Epithelial cell of esophagus (primary cell): Measurements from ENCODE around the gene MYF6.

ENCODE experiments used
- DNase-seq: peaks from one replicate; pipeline ENCODE4 v3.0.0; 2010; ENCODE audit warnings: low read depth
- H3K4me3 ChIP-seq: 2 replicates; pipeline ENCODE4 v1.5.1; 2011; ENCODE audit warnings: mild to moderate bottlenecking, low read length, control low read depth
- TF ChIP-seq, protein P1 (sequence below): IDR thresholded peaks from 2 replicates; pipeline ENCODE4 v1.5.1; 2011; ENCODE audit warnings: low read depth, mild to moderate bottlenecking, low read length, control low read depth, inconsistent platforms; ENCODE audit not compliant: insufficient read depth; ENCODE audit errors: missing control alignments

Gene MYF6

DNA sequence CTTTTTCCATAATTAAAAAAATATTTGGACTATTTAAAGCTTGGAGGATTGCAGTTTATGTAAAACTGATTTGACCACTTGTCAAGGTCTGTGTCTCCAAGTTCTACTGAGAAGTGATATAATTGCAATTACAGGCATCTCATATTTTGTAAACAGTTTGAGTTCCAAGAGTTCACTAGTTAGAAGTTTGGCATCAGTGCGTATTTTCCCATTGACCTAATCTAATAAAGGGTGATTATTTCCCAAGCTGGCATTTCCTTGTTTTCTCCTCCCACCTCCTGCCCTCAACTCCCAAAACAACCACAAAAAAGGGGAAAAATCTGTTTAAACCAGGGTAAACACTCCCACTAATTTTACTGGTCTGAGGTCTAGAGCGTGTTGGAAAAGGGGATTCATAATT lies 3.0 kb upstream of the MYF6 start:
- no peak for DNase-seq
- no peak overlapping the region for H3K4me3 ChIP-seq
- TF ChIP-seq, protein P1, sequence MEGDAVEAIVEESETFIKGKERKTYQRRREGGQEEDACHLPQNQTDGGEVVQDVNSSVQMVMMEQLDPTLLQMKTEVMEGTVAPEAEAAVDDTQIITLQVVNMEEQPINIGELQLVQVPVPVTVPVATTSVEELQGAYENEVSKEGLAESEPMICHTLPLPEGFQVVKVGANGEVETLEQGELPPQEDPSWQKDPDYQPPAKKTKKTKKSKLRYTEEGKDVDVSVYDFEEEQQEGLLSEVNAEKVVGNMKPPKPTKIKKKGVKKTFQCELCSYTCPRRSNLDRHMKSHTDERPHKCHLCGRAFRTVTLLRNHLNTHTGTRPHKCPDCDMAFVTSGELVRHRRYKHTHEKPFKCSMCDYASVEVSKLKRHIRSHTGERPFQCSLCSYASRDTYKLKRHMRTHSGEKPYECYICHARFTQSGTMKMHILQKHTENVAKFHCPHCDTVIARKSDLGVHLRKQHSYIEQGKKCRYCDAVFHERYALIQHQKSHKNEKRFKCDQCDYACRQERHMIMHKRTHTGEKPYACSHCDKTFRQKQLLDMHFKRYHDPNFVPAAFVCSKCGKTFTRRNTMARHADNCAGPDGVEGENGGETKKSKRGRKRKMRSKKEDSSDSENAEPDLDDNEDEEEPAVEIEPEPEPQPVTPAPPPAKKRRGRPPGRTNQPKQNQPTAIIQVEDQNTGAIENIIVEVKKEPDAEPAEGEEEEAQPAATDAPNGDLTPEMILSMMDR, result no peak

DNA sequence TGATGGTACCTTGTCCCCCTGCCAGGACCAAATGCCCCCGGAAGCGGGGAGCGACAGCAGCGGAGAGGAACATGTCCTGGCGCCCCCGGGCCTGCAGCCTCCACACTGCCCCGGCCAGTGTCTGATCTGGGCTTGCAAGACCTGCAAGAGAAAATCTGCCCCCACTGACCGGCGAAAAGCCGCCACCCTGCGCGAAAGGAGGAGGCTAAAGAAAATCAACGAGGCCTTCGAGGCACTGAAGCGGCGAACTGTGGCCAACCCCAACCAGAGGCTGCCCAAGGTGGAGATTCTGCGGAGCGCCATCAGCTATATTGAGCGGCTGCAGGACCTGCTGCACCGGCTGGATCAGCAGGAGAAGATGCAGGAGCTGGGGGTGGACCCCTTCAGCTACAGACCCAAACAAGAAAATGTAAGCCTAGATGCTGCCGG lies 410 bp downstream of the MYF6 start:
- DNase-seq, result no peak
- TF ChIP-seq, protein P1, result no peak
- no peak overlapping the region for H3K4me3 ChIP-seq

DNA sequence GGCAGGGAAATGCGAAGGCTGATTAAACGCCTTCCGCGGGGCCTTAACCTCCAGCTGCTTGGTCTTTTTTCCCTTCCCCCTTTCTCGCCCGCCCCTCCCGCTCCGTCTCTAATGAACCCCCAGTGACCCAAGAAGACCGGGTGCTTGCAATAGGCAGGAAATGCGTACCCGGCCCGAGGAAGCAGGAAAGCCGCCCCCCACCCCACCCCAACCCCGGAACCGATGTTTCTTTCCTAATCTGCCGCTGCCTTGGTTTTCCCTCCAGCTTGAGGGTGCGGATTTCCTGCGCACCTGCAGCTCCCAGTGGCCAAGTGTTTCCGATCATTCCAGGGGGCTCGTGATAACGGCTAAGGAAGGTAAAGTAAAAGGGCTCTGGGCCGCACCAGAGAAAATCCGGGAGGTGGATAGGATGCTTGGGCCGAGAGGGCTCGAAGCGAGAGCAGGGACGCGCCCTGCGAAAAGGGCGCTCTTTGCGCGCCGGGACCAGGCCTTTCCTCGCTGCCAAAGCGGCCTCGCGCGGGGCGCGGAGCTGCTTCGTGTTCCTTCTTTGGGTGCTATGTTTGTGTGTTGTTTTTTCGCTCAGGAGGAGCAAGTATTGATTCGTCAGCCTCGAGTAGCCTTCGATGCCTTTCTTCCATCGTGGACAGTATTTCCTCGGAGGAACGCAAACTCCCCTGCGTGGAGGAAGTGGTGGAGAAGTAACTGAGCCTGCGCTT lies 983 bp downstream of the MYF6 start:
- TF ChIP-seq, protein P1, result no peak
- no peak overlapping the region for H3K4me3 ChIP-seq
- no peak for DNase-seq

DNA sequence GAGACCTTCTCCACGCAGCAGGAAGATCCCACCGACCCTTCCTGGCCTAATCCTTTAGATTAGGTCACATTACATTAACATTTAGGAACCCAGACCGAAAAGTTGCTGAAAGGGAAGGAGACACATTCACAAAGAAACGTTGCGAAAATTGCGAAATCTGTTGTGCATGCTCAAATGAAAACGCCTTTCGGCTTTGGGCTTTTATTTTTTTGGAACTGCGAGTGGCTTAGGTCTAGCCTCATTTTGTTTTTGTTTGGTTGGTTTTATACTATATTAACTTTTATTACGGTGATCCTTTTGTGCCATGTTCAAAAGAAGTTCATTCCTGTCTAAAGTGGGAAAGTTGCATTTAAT lies 1.5 kb downstream of the MYF6 start:
- DNase-seq, result no peak
- no peak overlapping the region for H3K4me3 ChIP-seq
- TF ChIP-seq, protein P1, result no peak

DNA sequence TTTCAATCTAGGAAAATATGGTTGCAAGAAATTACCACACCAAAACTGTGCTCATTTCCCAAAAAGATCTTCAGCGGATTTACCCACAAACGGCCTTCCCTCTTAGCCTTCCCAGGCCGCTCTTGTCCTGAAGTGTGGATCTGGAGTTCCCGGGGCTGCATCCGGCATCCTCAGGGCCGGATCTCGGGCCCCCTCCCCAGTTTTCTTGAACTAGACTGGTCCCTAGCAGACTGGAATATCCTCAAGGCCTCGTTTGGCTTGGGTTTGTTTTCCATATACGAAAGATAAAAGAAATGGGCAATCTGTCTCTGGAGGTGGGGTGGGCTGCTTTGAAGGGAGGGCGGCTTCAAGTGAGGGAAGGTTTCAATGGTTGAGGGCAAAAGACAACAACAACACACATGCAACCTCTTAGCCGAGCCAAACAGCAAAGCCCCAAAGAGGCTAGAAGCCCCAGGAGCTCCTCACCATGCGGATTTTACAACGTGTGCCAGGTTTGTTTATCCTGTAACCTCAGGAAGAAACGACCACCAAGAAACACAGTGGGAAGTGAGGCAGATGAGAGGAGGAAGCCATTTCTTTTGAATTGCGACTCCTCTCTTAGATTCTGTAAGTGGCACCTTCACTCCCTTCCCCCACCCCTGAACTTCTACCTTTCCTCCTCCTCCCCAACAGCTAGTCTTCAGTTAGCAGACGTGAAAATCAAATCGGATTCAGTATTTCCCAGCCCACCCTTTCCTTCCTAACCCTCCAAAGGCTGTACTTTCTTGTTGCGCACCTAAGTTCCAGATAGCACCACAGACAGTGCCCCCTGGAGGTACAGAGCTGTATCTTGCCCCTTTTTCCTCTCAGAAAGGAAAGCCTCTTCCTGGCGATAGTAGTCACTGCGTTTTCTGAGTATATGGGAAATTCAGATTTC lies 2.6 kb downstream of the MYF6 start:
- no peak overlapping the region for H3K4me3 ChIP-seq
- peak; percentile 8 for DNase-seq
- TF ChIP-seq, protein P1, result peak; percentile 31

DNA sequence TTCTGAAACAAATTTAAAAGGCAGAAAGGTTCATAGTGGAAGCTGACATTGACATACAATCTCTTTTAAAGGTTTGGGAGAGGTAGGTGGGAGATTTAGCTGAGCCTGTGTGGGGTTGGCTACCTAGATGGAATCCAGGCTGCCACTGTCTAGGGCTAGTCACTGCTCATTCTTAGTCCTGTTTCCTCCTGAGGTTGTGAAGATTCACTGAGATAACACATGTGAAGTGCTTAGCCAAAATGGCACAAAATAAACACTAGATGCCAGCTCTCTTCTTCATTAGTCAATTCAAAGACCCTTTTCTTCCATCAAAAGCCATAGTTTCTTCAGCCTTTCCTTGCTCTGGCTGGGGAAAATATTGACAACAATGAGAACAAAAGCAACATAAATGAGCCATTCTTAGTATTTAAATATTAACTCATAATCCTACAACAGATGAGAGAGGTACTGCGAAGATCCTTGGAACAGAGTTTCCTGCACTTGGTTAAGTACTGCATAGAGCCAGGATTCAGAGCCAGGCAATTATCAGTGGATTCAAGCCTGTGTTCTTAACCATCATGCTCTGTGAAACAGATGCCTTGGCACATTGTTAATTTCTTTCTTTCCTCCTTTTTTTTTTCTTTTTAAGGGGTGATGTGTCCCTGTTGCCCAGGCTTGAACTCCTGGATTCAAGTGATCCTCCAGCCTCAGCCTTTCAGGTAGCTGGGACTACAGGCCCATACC lies 3.5 kb downstream of the MYF6 start:
- H3K4me3 ChIP-seq, result no peak overlapping the region

More for the DNA sequence above, 3.5 kb downstream of the MYF6 start:
- no peak for DNase-seq
- TF ChIP-seq, protein P1, result no peak
